K562 (cell line): ENCODE measurements around the gene RBM22.

ENCODE experiments used
- ELF1 ChIP-seq: fragments of 200-800 bp; sonication (Bioruptor generic); IDR thresholded peaks from 2 replicates; pipeline ENCODE4 v1.6.1; 2016; ENCODE audit warnings: missing genetic modification characterization, missing compliant biosample characterization
- FOS ChIP-seq: IDR thresholded peaks from 3 replicates; pipeline ENCODE4 v1.6.1; 2011; ENCODE audit not compliant: insufficient read length; ENCODE audit errors: extremely low read depth
- HNRNPK ChIP-seq: fragments of 200-400 bp; formaldehyde crosslinking; IDR thresholded peaks from one replicate; pipeline ENCODE4 v1.6.1; 2018; ENCODE audit warnings: mild to moderate bottlenecking, low read depth, low read length; ENCODE audit not compliant: poor library complexity, severe bottlenecking
- JUND ChIP-seq, 2 experiments: IDR thresholded peaks; 2 replicates in 1 of 2; 3 replicates in 1 of 2; pipeline ENCODE4 v1.6.1; 2011; ENCODE audit warnings: borderline replicate concordance in 2 of 2, low read depth in 2 of 2, low read length in 2 of 2, improper control_type of control experiment in 1 of 2, missing biosample characterization in 1 of 2, missing genetic modification characterization in 1 of 2, missing genetic modification reagents in 1 of 2
- MTF1 ChIP-seq: fragments of 250-450 bp; sonication (Bioruptor Pico); IDR thresholded peaks from 2 replicates; pipeline ENCODE4 v1.9.0; 2021; ENCODE audit warnings: moderate library complexity, mild to moderate bottlenecking, inconsistent platforms, borderline replicate concordance
- POLR2A ChIP-seq: fragments of 450-650 bp; conservative IDR thresholded peaks from 2 replicates; pipeline ENCODE4 v1.6.1; 2016
- RBM17 ChIP-seq: fragments of 200-400 bp; formaldehyde crosslinking; IDR thresholded peaks from 2 replicates; pipeline ENCODE4 v1.6.1; 2017; ENCODE audit warnings: low read depth, mild to moderate bottlenecking, low read length, borderline replicate concordance
- TBP ChIP-seq: optimal IDR thresholded peaks from 2 replicates; pipeline ENCODE3; 2011; ENCODE audit warnings: low read depth, low read length, improper control_type of control experiment
- TF ChIP-seq, protein P1 (sequence below), 3 experiments: IDR thresholded peaks in 2 of 3; conservative IDR thresholded peaks in 1 of 3; 2 replicates each; pipeline ENCODE4 v1.5.1; 2011 to 2012; ENCODE audit warnings: low read length in 3 of 3, mild to moderate bottlenecking in 3 of 3, control low read depth in 2 of 3, improper control_type of control experiment in 1 of 3, inconsistent platforms in 1 of 3, low read depth in 1 of 3, mixed read lengths in 1 of 3, moderate library complexity in 1 of 3; ENCODE audit not compliant: insufficient read depth in 2 of 3

DNA sequence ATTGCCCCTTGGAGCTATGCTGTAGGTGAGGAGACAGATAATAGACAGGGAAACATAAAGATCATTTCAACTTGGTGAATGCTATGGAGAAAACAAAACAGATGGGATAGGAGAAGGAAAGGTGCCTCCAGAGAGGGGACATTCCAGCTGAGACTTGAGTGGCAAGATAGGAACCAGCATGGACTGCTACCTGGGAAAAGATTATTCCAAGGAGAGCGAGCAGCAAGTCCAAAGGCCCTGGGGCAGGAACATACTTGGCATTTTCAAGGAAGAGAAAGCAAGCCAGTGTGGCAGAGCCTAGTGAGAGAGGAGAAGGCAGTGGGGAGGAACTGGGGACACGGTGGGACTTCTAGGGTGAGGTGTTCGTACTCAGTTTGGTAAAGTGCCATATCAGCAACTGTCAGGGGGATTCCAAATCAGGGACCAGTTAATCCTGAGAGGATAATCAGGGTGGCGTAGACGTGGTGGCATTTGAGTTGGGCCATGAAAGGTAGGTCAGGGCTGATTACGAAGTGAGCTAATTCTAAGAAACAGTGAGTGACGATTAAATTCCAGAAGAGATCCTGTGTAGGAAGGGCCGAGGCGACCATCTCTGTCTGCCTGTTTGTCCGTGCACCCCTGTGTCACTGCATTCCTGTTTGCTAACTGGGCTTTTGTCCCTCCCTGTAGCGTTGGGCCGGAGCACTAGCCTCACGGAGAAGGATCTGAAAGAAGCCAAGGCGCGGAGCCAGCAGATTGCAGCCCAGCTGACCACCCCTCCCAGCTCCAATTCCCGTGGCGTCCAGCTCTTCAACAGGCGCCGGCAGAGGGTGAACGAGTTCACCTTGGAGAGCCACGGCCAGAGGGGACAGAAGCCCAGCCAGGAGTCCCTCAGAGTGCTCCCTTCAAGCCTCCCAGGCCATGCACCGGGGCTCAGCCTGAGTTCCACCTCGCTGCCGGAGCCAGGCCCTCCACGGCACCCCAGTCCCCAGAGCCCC lies 53.3 kb downstream of the RBM22 start:
- TF ChIP-seq, protein P1, sequence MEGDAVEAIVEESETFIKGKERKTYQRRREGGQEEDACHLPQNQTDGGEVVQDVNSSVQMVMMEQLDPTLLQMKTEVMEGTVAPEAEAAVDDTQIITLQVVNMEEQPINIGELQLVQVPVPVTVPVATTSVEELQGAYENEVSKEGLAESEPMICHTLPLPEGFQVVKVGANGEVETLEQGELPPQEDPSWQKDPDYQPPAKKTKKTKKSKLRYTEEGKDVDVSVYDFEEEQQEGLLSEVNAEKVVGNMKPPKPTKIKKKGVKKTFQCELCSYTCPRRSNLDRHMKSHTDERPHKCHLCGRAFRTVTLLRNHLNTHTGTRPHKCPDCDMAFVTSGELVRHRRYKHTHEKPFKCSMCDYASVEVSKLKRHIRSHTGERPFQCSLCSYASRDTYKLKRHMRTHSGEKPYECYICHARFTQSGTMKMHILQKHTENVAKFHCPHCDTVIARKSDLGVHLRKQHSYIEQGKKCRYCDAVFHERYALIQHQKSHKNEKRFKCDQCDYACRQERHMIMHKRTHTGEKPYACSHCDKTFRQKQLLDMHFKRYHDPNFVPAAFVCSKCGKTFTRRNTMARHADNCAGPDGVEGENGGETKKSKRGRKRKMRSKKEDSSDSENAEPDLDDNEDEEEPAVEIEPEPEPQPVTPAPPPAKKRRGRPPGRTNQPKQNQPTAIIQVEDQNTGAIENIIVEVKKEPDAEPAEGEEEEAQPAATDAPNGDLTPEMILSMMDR (IDR thresholded peaks at IDR 0.05 in 2 of 3, conservative IDR thresholded peaks at IDR 0.05 in 1 of 3; ENCODE audit: insufficient read depth in 2 of 3, low read depth in 1 of 3, low read length in 3 of 3) = no peak
- TF ChIP-seq TBP (no peak), RBM17 (no peak), FOS (no peak), ELF1 (tag) (no peak), MTF1 (CRISPR knock-in tag) (no peak), HNRNPK (no peak), JUND (IDR thresholded peaks at IDR 0.05; ENCODE audit: borderline replicate concordance, low read depth, low read length) (no peak), JUND (tag; IDR thresholded peaks at IDR 0.05; ENCODE audit: borderline replicate concordance, low read depth, low read length) (no peak), POLR2A (no peak)
